ENCODE data around the gene MCOLN1.

Gene MCOLN1

DNA sequence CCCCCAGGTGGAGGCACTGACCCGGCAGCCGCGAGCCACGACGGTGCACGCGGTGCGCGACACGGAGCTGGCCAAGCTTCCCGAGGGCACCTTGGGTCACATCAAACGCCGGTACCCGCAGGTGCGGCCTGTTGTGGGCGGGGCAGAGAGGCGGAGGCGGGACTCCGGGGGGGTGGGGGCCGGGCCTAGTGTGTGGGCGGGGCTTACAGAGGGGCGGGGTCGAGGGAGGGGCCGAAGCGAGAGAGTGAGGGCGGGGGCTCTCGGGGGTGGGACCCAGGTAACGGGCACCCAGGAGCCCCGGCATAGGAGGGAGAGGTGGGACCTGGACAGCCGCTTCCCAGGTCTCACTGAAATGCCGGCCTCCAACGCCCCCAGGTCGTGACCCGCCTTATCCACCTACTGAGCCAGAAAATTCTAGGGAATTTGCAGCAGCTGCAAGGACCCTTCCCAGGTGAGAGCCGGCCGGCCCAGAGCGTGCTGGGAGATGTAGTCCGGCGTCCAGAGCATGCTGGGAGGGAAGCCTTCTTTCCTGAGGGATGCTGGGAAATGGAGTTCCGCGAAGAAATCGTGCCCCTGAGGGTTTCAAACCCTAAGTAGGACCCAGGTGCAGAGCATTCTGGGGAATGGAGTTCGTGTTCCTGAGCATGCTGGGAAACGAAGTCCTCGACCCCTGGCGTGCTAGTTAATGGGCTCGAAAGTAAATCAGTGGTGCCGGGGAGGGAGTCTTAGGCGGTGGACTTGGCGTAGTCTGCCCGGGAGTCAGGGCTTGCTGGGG, 28.8 kb downstream of the MCOLN1 start:
- Mint-ChIP-seq H3K36me3 (ENCODE audit: low read depth) (peaks cover 11% of the 10 kb centered on the region), H3K4me3 (peak overlapping the region; percentile 72 to 75 (median 75)), H3K27me3 (ENCODE audit: low read depth) (peaks cover 6% of the 10 kb centered on the region), H3K27ac (peak overlapping the region in 2 of 3 experiments; percentile 16 to 19), H3K9me3 (no peaks in the 10 kb centered on the region), H3K4me1 (peaks cover 5% of the 10 kb centered on the region)
- TF ChIP-seq CTCF (IDR thresholded peaks at IDR 0.05; ENCODE audit: unreplicated experiment in 3 of 3): no peak

GRCh38 chr19:7552781-7553180, 30.4 kb downstream of the MCOLN1 start:
- Mint-ChIP-seq H3K36me3 (ENCODE audit: low read depth) (peaks cover 21% of the 10 kb centered on the region), H3K27me3 (ENCODE audit: low read depth) (peaks cover 6% of the 10 kb centered on the region), H3K9me3 (no peaks in the 10 kb centered on the region), H3K4me3 (peak overlapping the region in 2 of 3 experiments; percentile 41 to 53), H3K27ac (peak overlapping the region in 1 of 3 experiments; percentile 61), H3K4me1 (peaks cover 5% of the 10 kb centered on the region)
- TF ChIP-seq CTCF (IDR thresholded peaks at IDR 0.05; ENCODE audit: unreplicated experiment in 3 of 3): no peak

DNA sequence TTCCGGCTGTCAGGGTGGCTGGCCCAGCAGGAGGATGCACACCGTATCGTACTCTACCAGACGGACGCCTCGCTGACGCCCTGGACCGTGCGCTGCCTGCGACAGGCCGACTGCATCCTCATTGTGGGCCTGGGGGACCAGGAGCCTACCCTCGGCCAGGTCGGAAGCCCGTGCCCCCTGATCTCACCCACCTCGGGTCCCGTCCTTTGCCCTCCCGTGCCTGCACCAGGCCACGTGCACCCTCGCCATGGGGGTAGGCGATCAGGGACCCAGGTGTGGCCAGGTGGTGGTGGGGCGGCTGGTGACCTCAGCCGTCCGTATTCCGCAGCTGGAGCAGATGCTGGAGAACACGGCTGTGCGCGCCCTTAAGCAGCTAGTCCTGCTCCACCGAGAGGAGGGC, 32.1 kb downstream of the MCOLN1 start:
- peaks cover 35% of the 10 kb centered on the region for H3K36me3 Mint-ChIP-seq (ENCODE audit: low read depth)
- H3K27ac Mint-ChIP-seq: no peak overlapping the region
- H3K4me1 Mint-ChIP-seq: peaks cover 5% of the 10 kb centered on the region
- H3K9me3 Mint-ChIP-seq: no peaks in the 10 kb centered on the region
- no peak overlapping the region for H3K4me3 Mint-ChIP-seq
- no peak for TF ChIP-seq CTCF (IDR thresholded peaks at IDR 0.05; ENCODE audit: unreplicated experiment in 3 of 3)
- peaks cover 3% of the 10 kb centered on the region for H3K27me3 Mint-ChIP-seq (ENCODE audit: low read depth)

GRCh38 chr19:7554990-7555864, 32.8 kb downstream of the MCOLN1 start:
- Mint-ChIP-seq H3K4me3 (no peak overlapping the region), H3K9me3 (no peaks in the 10 kb centered on the region), H3K27ac (no peak overlapping the region), H3K4me1 (peaks cover 5% of the 10 kb centered on the region), H3K36me3 (ENCODE audit: low read depth) (peaks cover 38% of the 10 kb centered on the region), H3K27me3 (ENCODE audit: low read depth) (no peaks in the 10 kb centered on the region)
- no peak for TF ChIP-seq CTCF (IDR thresholded peaks at IDR 0.05; ENCODE audit: unreplicated experiment in 3 of 3)

DNA sequence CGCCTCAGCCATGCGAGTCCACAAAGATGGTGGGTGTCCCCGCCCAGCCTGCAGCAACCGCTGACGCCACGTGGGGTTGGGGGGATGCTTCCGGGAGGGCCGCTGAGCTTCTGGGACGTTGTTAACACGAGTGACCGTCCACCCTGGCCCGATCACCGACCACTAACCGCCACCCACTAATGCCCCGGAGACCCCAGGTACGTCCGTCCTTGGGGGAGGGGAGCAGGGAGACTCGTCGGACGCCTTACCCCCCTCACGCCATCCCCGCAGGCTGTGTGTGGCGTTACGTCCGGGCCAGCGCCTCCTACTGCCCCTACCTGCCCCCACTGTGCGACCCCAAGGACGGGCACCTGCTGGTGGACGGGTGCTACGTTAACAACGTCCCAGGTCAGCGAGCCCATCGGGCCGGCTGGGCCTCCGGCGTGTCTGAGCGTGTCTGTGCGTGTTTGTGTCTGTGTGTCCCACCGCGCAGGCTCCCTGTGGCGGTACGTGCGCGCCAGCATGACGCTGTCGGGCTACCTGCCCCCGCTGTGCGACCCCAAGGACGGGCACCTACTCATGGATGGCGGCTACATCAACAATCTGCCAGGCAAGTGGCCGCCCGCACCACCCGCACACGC, 34.4 kb downstream of the MCOLN1 start:
- no peak for TF ChIP-seq CTCF (IDR thresholded peaks at IDR 0.05; ENCODE audit: unreplicated experiment in 3 of 3)
- H3K27me3 Mint-ChIP-seq (ENCODE audit: low read depth): no peaks in the 10 kb centered on the region
- H3K4me3 Mint-ChIP-seq: no peak overlapping the region
- no peaks in the 10 kb centered on the region for H3K4me1 Mint-ChIP-seq
- H3K36me3 Mint-ChIP-seq (ENCODE audit: low read depth): peaks cover 37% of the 10 kb centered on the region
- H3K9me3 Mint-ChIP-seq: no peaks in the 10 kb centered on the region
- H3K27ac Mint-ChIP-seq: no peak overlapping the region

Data from nephron (organoid).